ENCODE results near the gene TRAPPC6A. TPM values are rescaled to one million over a fixed set of nuclear protein-coding genes. Genes with fewer than 3 reads are reported as not detected.
A peak's percentile ranks its signal among the peaks of the same experiment; 100 is the strongest.

Gene TRAPPC6A
- total and polyA plus RNA-seq, 2 experiments from 2014 or later = 29.4 to 74.7 TPM

GRCh38 chr19:45216667-45217066 is 38.6 kb upstream of the TRAPPC6A start (continued):
- TF ChIP-seq REST (IDR thresholded peaks at IDR 0.05; ENCODE audit: unreplicated experiment) (no peak), ZNF114 (CRISPR knock-in tag; IDR thresholded peaks at IDR 0.05) (no peak), CTCF (conservative IDR thresholded peaks at IDR 0.05; ENCODE audit: low read depth in 2 of 2) (no peak)

GRCh38 chr19:45215391-45216191 is 37.6 kb upstream of the TRAPPC6A start:
- peaks cover 49% of the 10 kb centered on the region for H3K27me3 ChIP-seq (ENCODE audit: insufficient read depth)
- peak overlapping the region; percentile 87 for H2AFZ ChIP-seq
- peaks cover 4% of the 10 kb centered on the region; the same call in 1 of the 3 replicates for H3K36me3 Mint-ChIP-seq (ENCODE audit: low read depth)
- no peaks in the 10 kb centered on the region for H3K9me2 ChIP-seq (ENCODE audit: insufficient read depth)
- no peaks in the 10 kb centered on the region for H3K36me3 ChIP-seq (ENCODE audit: insufficient read depth)
- no peaks in the 10 kb centered on the region for H4K20me1 ChIP-seq (replicated peaks; ENCODE audit: insufficient read depth)
- TF ChIP-seq ZNF114 (CRISPR knock-in tag; IDR thresholded peaks at IDR 0.05) (no peak), ZNF462 (CRISPR knock-in tag; IDR thresholded peaks at IDR 0.05) (no peak), STAT1 (IDR thresholded peaks at IDR 0.05; ENCODE audit: unreplicated experiment) (no peak), ETS1 (IDR thresholded peaks at IDR 0.05) (no peak), EZH2phosphoT487 (IDR thresholded peaks at IDR 0.05; ENCODE audit: unreplicated experiment) (no peak), EZH2 (IDR thresholded peaks at IDR 0.05; ENCODE audit: low read depth, unreplicated experiment) (peak; percentile 11)
- peak overlapping the region; percentile 65 for H3K4me3 ChIP-seq
- peak; percentile 77 for DNase-seq (ENCODE audit: low spot score)
- peaks cover 45% of the 10 kb centered on the region for H3K27me3 Mint-ChIP-seq (ENCODE audit: insufficient read depth, low read depth, poor library complexity)
- peaks cover 17% of the 10 kb centered on the region for H3K4me1 Mint-ChIP-seq
- H3K27ac Mint-ChIP-seq = no peak overlapping the region
- H3K9me3 Mint-ChIP-seq = no peaks in the 10 kb centered on the region; the same call in 2 of the 3 replicates
- H3K4me2 ChIP-seq = peak overlapping the region; percentile 95
- H3K79me2 ChIP-seq (replicated peaks; ENCODE audit: insufficient read depth) = no peaks in the 10 kb centered on the region
- H3F3A ChIP-seq (replicated peaks; ENCODE audit: low read depth) = 0 out of 2 replicates have a peak, but pooled peaks cover 5% of the 10 kb centered on the region
- H3K4me1 ChIP-seq (ENCODE audit: insufficient read depth) = peaks cover 37% of the 10 kb centered on the region
- H3K4me3 Mint-ChIP-seq = peak overlapping the region; percentile 80
- H3K27ac ChIP-seq (ENCODE audit: low read depth) = no peak overlapping the region
- peak; percentile 54 for ATAC-seq
